ENCODE measurements around the gene HEXD.
"Not testable (repeated sequence)": the region's sequence is repeated elsewhere in the genome, so short reads cannot be mapped to it uniquely, and the experiment has no call there.

Gene HEXD

GRCh38 chr17:82457073-82457928 lies 39.2 kb downstream of the HEXD start:
- no peak for DNase-seq (ENCODE audit: low read depth in 2 of 2, low spot score in 1 of 2)

DNA sequence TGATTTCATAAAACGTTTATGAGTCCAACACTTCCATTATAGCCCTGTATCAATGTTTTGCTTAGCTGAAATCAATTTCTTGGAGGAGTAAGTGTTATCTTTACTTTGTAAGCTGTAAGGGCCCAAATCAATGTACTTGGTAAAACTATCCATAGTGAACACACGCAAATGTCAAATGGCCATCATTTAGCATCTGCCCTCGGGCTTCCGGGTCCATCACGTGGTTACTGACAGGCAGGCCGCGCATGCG lies 39.7 kb downstream of the HEXD start:
- no peak for DNase-seq (ENCODE audit: low read depth in 2 of 2, low spot score in 1 of 2)

- peak; percentile 88 to 94 for DNase-seq (ENCODE audit: low read depth in 2 of 2, low spot score in 1 of 2)
These were observed 40.2 kb downstream of the HEXD start, which contains the start of gene NARF for GRCh38 chr17:82458179-82458884. Gene NARF, plus strand, starts transcription at chr17:82458741. Its CDS starts 63 bp downstream, at chr17:82458804.

DNA sequence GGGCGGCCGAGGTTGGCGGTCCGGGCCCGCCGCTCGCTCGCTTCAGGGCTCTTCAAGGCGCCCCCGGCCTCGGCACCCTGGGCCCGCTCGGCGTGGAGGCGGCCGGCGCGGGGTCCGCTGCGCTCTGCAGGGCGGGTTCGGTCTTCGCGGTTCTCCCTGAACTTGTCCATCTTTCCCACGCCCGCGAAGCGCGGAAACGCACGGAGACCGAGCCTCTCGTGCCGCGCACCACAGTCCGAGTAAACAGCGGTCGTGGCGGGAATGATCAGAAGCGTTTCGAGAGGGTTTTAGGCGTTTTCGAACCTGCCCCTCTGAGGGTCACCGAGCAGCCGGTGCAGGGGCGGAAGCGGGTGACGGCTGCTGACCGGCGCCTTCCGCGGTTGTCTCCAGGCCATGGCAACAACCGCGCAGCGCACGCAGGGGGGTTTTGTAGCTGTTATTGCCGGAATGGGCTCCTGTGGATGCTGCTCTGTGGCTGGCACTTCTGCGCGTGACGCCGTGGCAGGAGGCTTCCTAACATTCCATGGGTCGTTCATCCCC lies 40.8 kb downstream of the HEXD start:
- no peak for DNase-seq (ENCODE audit: low read depth in 2 of 2, low spot score in 1 of 2)

- not testable (repeated sequence) for DNase-seq (ENCODE audit: low read depth in 2 of 2, low spot score in 1 of 2)
These were observed 41.8 kb downstream of the HEXD start for GRCh38 chr17:82459936-82460335.

GRCh38 chr17:82461827-82462524 lies 43.8 kb downstream of the HEXD start:
- DNase-seq (ENCODE audit: low read depth in 2 of 2, low spot score in 1 of 2) = no peak

DNA sequence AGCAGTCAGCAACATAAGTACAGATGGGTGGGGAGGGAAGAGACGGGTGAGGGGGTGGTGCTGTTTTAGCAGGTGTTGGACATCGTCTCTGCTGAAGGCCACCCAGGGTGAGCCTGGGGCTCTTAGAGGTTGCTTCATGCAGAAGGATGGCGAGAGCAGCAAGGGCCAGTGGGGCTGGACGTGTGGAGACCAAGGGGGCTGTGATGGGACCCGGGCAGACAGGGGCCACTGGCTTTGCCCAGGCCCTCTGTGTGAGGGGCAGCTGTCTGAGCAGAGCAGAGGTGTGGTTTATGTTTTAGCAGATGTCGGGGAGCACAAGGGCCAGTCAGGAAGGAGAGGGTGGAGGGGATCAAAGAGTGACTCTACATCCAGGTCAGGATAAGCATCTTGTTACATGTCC lies 45.2 kb downstream of the HEXD start:
- no peak for DNase-seq (ENCODE audit: low read depth in 2 of 2, low spot score in 1 of 2)

GRCh38 chr17:82463925-82464566 lies 45.9 kb downstream of the HEXD start:
- no peak for DNase-seq (ENCODE audit: low read depth in 2 of 2, low spot score in 1 of 2)

- DNase-seq (ENCODE audit: low read depth in 2 of 2, low spot score in 1 of 2) = no peak
These were observed 46.4 kb downstream of the HEXD start for GRCh38 chr17:82464567-82464929.

DNA sequence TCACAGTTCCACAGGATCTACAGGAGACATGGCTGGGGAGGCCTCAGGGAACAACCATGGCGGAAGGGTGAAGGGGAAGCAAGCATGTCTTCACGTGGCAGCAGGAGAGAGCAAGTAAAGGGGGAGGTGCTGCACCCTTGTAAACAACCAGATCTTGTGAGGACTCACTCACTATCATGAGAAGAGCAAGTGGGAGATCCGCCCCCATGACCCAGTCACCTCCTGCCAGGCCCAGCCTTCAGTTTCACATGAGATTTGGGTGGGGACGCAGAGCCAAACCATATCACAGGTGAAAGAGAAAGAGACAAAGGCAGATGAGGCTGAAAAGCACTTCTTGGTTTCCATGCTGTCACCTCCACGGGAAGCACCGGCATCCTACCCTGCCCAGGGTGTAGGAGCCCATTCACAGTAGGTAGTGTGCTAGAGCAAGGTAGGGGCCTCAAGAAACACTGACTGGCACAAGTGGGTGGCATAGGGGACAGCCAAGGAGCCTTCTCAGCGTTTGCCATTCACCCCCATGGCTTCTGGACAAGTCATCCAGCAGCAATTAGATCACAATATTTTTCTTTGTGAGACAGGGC lies 47.0 kb downstream of the HEXD start:
- no peak for DNase-seq (ENCODE audit: low read depth in 2 of 2, low spot score in 1 of 2)

GRCh38 chr17:82468692-82469091 lies 50.5 kb downstream of the HEXD start:
- DNase-seq (ENCODE audit: low read depth in 2 of 2, low spot score in 1 of 2) = no peak

- no peak for DNase-seq (ENCODE audit: low read depth in 2 of 2, low spot score in 1 of 2)
These were observed 51.9 kb downstream of the HEXD start for GRCh38 chr17:82470065-82470464.

DNA sequence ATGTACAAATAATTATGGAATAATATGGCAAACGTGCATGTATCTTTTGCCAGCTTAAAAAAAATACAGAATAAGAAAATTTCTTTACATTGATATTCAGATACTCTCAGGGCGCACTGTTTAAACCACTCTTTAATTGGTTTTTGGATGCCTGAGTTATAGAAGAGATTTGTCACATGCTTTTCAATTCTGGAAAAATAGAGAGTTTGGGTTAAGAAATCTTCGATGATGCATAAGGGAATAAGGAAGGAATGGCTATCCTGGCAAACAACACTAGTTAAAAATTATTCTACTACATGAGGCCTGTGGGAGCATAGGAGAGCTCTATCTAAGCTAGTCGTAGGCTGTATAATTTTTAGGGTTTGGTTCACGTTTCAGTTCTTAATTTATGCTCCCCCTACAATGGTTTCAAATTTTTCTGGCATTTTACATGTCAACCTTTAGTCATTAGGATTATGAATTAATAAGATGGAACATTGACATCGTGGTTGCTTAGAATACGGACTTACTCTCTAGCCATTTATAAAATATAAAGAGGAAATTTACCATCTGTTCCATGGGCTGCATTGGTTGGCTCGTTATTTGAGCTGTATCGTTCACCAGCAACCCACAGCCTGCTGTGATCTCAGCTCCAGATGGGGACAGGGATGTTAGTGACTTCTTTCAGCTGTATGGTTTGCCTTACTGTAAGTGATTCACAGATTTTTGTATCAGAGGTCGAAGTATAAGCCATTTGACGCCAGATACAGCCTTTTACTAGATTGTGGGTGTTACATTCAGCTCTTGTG lies 56.3 kb downstream of the HEXD start:
- DNase-seq (ENCODE audit: low read depth in 2 of 2, low spot score in 1 of 2) = no peak

DNA sequence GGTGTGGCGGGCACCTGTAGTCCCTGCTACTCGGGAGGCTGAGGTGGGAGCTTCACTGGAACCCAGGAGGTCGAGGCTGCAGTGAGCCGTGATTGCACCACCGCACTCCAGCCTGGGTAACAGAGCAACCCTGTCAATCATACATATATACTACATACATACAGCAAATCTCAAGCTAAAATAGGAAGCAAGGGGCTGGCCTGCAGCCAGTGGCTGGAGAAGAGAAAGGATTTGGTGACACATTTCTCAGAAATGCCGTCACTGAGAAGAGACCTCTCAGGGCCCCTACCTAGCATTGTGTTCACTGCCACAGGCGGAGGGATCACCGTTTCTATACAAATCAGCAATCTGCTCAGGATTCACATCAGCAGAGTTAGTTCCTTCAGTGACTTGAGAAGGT lies 57.3 kb downstream of the HEXD start:
- no peak for DNase-seq (ENCODE audit: low read depth in 2 of 2, low spot score in 1 of 2)

DNA sequence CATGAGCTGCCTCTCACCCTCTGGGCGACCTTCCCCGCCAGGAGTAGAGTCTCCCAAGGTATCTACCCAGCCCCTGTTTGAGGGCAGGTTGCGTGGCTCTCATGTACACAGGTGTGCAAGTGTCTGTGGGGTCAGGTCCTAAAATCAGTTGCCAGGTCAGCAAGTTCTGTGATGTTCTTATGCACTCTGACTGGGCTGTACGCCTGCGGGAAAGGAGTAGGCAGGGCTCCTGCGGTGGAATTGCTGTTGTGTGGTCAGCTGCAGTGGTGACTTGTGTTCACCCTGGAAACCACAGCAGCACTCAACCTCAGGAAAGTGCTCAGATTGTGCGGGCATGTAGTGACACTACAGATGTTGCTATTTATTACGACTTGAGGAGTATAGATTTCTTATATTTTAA lies 59.8 kb downstream of the HEXD start:
- DNase-seq (ENCODE audit: low read depth in 2 of 2, low spot score in 1 of 2) = no peak

GRCh38 chr17:82479602-82480001 lies 61.5 kb downstream of the HEXD start:
- DNase-seq (ENCODE audit: low read depth in 2 of 2, low spot score in 1 of 2) = no peak

DNA sequence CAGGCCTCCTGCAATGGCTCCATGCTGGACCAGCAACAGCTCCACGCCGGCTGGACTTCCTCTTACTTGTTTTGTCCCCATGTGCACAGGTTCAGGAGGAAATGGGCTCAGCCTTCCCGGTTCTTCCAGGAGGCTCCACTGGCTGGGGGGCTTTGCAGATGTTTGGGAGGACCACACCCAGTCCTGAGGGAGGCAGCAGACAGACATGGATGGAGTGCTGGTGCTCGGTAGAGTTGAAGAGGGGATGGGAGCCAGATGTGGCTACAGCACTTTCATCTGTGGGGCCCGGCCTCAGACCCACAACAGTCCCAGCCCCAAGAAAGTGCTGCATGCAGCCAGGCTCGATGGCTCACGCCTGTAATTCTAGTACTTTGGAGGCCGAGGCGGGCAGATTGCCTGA lies 62.2 kb downstream of the HEXD start:
- DNase-seq (ENCODE audit: low read depth in 2 of 2, low spot score in 1 of 2) = no peak

- DNase-seq (ENCODE audit: low read depth in 2 of 2, low spot score in 1 of 2) = no peak
These were observed 65.1 kb downstream of the HEXD start for GRCh38 chr17:82483204-82483660.

- no peak for DNase-seq (ENCODE audit: low read depth in 2 of 2, low spot score in 1 of 2)
These were observed 65.7 kb downstream of the HEXD start for GRCh38 chr17:82483836-82484235.

All from stimulated activated CD8-positive, alpha-beta memory T cell treated with anti-CD3 and anti-CD28 coated beads, Interleukin-4, amount 100 ng/mL, for 4 hours (primary cell).